HG03571 (cell line): ENCODE measurements around the gene VPS11.

ENCODE experiments used
- ATAC-seq: cut with Tn5 transposase; IDR thresholded peaks from one replicate; pipeline ENCODE4 v1.9.1; 2021; ENCODE audit not compliant: unreplicated experiment

The VPS11 gene

DNA sequence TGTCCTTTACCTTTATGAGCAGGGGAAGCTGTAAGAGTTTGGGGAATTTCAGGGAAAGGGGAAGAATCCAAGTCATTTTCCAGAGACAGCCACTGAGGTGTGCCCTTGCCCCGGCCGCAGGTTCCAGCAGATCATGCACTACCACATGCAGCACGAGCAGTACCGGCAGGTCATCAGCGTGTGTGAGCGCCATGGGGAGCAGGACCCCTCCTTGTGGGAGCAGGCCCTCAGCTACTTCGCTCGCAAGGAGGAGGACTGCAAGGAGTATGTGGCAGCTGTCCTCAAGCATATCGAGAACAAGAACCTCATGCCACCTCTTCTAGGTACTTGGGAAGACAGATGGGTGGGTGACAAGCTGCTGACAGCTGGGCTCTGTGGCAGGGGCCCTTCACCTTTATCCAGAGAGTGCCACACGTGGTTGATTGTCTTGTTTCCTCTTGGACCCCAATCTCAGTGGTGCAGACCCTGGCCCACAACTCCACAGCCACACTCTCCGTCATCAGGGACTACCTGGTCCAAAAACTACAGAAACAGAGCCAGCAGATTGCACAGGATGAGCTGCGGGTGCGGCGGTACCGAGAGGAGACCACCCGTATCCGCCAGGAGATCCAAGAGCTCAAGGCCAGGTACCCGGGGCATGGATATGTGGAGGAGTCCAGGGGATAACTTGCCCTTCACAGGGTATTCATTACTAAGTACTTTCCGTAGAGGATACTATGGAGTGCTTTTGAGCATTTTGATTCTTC, 11.2 kb downstream of the VPS11 start:
- no peak for ATAC-seq

DNA sequence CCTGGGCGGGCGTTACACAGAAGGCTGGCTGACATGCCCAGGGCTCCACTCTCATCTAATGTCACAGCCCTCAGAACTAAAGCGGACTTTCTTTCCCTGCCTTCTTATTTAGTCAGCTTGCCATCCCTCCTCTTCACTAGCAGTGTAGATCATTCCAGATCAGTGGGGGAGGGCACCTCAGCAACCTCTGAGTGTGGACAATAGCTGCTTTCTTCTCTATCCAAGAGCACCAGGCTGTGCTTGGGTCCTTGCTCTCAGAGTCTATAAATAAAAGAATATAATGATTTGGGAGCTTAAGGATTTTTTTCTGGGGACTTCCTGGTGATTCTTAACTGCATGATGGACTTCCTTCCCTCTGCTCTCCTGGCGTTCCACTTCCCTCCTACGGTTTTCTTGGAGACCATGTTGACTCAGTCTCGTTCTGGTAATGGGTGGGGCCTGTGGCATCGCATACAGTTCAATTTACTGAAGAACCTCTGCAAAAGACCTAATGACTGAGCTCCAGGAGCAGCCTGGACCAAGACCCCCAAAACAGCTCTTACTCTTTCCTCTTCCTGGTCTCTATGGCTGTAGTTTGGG, 14.2 kb downstream of the VPS11 start:
- no peak for ATAC-seq

DNA sequence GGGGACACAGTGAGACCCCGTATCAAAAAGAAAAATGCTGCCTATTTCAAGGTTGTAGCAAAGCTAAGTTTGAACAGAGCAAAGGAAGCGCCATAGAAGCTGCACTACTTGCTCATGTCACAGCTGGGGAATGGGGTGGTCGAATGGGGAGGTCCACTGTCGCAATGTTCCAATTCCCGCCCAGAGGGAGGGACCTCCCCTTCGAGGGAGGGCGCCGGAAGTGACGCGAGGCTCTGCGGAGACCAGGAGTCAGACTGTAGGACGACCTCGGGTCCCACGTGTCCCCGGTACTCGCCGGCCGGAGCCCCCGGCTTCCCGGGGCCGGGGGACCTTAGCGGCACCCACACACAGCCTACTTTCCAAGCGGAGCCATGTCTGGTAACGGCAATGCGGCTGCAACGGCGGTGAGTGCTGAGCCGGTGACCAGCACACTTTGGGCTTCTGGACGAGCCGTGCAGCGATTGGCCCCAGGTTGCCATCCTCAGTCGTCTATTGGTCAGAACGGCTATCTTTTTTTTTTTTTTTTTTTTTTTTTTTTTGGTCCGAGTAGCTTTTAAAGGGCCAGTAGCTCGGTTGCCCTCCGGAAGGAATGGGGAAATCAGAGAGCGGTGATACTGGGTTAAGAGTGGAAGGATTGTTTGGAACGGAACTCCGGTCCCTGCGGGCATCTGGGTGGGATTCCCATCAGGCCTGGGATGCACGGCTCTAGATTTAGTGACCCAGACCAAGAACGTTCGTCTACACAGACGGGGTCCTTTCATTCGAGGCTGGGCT, 17.2 kb downstream of the VPS11 start, which contains the start of gene HMBS:
HMBS (plus strand) TSS at position 219 of the 774 bp plus-strand sequence; CDS start at position 372, 153 bp downstream.
- peak; percentile 86 for ATAC-seq

DNA sequence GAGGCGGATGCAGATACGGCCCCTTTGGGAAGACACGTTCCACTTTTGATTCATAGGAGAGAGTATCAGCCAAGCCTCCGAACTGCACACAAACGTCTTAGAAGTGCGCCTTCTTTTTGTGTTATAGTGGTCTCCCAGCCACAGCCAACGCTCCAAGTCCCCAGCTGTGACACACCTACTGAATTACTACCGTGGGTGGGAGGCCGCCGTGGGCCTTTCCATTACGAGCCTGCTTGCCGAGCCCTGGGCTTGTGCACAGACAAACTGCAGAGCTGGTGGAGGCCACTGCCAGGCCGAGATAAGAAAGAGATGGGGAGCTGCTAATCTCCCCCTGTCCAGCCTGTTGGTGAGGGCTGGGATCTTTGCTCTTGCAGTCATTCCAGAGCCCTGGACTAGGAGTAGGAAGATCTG, 17.8 kb downstream of the VPS11 start:
- ATAC-seq, result peak; percentile 2

DNA sequence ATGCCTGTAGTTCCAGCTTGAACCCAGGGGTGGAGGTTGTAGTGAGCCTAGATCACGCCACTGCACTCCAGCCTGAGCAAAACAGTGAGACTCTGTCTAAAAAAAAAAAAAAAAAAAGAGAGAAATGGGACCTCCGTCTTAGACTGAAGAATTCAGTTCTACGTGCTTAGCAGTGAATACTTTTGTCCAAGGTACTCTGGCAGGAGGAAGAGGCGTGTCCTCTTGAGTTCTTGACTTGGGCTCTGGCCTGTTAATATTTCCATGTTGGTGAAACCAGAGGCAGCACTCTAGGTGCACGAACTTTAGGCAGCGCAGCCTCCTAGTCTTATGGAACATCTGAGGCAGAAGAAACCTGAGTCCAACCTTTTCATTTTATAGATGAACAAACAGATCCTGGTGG, 19.5 kb downstream of the VPS11 start:
- no peak for ATAC-seq

DNA sequence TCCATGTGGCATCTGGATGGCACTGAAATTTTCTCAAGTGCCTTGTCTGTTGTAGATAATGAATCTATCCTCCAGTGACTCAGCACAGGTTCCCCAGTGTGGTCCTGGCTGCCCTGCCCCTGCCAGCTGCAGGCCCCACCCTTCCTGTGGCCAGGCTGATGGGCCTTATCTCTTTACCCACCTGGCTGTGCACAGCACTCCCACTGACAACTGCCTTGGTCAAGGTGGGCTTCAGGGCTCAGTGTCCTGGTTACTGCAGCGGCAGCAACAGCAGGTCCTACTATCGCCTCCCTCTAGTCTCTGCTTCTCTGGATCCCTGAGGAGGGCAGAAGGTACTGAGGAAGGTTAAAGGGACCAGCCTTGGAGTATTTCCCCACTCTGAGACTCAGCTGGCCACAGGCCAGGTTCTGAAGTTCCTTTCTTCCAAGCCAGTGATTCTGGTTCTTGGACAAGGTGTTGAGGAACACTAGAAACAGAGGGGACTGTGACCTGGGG, 20.2 kb downstream of the VPS11 start:
- ATAC-seq, result no peak

DNA sequence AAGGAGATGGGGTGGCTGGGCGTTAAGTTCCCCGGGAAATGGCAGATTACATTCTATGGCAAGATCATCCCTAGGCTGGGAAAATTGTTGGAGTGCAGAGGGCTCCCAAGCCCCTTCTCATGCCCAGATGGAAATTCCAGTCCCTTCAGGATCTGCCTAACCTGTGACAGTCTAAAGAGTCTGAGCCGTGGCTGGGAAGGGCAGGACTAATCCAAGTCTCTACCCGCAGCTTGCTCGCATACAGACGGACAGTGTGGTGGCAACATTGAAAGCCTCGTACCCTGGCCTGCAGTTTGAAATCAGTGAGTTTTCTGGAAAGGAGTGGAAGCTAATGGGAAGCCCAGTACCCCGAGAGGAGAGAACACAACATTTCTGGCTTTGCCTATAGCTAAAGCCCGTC, 20.8 kb downstream of the VPS11 start:
- ATAC-seq, result no peak

DNA sequence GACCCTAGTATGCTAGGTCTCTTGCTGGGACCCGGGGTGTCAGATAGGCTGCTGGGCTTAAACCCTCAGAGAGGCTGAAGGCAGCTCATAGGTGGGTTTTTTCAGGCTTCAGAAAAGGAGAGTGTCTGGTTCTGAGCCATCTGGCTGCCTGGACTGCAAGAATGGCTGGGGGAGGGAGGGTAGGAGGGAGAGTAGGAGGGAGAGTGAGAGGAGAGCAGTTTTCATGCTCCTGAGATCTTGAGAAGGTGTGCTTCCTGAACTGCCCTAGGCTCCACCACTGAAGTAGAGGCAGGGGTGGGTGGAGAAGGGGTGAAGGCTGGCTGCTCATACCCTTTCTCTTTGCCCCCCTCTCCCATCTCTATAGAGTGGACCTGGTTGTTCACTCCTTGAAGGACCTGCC, 21.7 kb downstream of the VPS11 start:
- ATAC-seq, result no peak

DNA sequence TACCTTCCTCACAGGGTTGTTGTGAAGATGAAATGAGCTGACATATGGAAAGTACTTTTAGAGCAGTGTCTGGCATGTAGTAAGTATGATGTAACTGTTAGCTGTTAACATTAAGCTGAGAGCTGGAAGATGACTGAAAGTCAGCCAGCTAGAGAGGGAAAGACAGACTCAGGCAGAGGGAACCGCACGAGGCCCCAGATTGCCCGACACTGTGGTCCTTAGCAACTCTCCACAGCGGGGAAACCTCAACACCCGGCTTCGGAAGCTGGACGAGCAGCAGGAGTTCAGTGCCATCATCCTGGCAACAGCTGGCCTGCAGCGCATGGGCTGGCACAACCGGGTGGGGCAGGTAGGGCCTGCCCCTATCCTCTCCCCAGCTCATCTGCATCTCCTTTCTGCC, 23.6 kb downstream of the VPS11 start:
- no peak for ATAC-seq

DNA sequence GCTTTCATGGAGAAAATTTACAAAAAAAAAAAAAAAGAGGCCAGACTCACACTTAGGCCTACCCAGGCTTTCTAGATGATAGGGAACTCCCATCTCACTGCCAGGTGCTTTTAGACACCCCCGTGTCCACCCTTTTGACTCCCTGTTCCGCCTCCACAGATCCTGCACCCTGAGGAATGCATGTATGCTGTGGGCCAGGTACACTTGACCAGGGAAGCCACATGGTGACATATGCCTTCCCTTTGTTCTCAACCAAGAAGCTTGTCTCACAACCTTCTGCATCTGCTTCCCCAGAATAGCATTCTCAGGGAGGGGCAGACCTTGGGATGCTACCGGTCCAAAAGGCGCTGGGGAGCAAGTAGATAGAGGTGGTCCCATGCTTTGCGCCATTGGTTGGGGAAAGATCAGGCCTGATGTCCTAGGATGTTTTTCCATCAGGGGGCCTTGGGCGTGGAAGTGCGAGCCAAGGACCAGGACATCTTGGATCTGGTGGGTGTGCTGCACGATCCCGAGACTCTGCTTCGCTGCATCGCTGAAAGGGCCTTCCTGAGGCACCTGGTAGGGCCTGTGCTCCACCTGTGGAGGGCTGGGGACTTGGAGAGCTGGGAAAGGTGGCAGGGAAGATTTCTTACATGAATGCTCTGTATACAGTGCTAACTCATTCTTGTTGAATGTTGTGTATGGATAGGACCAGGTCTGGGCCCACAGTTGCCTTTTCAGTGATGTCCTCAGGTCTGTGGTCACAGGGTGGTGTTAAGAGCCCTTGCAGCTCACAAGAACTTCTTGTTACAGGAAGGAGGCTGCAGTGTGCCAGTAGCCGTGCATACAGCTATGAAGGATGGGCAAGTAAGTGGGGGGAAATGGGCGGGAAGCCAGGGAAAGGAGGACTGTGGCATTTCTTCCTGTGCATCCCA, 24.6 kb downstream of the VPS11 start:
- ATAC-seq, result no peak

DNA sequence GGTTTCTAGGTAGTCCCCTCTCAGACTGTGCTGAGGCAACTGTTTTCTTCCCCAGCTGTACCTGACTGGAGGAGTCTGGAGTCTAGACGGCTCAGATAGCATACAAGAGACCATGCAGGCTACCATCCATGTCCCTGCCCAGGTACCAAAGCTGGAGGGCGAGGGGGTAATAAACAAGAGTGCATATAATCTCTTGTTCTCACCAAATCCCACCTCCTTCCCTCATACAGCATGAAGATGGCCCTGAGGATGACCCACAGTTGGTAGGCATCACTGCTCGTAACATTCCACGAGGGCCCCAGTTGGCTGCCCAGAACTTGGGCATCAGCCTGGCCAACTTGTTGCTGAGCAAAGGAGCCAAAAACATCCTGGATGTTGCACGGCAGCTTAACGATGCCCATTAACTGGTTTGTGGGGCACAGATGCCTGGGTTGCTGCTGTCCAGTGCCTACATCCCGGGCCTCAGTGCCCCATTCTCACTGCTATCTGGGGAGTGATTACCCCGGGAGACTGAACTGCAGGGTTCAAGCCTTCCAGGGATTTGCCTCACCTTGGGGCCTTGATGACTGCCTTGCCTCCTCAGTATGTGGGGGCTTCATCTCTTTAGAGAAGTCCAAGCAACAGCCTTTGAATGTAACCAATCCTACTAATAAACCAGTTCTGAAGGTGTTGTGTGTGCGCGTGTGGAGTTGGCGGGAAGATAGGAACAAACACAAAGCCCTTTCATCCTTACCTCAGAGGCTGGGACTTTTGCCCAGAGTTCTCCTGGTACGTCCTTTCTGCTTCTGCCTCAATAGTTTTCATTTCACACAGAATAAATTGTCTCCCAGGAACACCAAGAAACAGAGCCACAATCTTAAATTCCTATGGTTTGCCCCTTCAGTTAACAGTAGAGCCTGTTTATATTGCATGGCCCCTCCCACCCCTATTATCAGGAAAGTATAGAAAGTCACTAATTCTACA, 25.5 kb downstream of the VPS11 start:
- no peak for ATAC-seq

DNA sequence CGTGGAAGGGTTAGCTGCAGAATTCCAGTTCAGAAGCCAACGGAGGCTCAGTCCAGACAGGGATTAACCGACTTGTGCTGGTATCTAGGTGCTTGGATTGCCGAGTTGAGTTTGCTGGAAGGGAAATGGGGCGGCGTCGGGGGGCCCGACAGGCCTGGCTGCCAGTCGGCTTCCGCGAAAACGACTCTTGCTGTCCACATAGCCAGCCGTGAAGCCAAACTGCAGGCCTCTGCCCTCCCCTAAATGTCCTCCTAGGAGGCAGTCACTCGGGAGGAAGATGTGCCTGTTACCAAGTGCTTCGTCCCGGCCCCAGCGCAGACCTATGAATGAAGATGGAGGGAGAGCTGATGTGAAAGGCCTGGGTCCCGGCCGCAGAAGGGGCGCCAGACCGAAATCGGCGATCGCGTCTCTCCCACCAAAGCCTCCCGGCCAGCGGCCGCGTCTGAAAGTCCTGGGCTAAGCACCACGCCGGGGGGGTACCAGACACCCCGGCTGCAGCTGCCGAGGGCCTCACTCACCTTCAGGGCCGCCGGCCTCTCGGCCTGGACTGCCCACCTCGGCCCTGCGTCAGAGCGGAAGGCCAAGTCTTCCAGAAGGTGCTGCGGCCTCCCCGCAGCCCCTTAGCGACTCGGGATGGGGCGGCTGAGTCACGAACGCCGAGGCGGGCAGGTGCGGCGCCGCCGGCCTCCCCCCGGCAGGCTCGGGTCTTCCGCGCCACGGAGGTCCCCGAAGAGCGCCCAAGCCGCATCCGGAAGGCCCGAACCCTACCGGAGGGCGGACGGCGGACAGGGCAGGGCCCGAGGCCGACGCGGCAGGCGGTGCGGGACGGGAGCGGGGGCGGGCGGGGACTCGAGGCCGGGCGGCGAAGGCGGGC, 26.6 kb downstream of the VPS11 start:
- ATAC-seq, result no peak

DNA sequence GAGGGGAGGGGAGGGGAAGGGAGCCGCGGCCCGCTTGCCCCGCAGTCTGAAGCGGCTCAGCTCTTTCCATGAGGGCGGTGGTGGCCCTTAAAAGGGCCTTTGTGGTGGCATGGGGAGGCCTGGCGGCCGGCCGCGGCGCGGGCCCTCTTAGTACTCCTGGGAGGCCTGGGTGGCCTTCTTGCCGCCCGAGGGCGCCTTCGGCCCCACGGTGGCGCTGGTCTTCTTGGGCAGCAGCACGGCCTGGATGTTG, 27.1 kb downstream of the VPS11 start:
- peak; percentile 28 for ATAC-seq

DNA sequence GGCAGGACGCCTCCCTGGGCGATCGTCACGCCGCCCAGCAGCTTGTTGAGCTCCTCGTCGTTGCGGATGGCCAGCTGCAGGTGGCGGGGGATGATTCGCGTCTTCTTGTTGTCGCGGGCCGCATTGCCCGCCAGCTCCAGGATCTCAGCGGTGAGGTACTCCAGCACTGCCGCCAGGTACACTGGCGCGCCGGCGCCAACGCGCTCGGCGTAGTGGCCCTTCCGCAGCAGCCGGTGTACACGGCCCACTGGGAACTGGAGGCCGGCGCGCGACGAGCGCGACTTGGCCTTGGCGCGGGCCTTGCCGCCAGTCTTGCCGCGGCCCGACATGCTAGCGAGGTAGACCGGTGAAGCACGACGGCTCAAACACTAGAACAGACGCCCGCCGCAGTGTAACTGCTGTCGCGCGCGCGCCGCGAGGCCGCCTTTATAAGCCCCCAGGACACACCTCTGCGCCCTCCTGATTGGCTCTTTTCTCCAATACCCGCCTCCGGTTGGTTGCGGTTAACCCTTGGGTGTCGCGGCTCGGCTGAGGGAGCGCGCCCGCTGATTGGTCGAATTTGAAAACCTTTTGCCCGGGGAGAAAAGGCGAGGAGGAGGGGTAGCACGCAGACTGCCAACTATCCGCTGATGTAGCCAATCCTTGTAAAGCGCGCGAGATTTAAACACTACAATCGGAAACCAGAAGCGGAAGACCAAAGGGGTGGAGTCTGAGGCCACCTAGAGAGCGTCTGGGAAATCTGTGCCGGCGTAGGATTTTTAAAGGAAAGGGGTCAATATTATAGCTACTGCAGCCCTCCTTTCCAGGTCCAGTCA, 27.7 kb downstream of the VPS11 start:
- peak; percentile 82 for ATAC-seq

DNA sequence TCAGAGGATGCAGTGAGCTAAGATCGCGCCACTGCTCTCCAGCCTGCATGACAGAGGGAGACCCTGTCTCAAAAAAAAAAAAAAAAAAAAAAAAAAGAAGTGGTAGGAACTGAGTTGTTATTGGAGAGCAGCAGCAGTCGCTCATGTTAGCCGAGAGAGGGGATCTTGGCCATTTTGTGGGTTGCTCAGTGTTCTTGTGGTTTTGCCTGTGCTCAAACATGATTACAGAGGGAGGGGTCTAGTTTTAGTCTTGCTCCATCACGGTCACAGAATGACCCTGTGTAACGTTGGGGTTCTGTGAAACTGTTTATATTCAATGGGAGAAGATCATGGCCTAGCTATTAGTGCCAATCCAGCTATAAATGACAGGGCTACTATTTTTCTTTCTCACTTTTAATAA, 32.1 kb downstream of the VPS11 start:
- ATAC-seq, result no peak

DNA sequence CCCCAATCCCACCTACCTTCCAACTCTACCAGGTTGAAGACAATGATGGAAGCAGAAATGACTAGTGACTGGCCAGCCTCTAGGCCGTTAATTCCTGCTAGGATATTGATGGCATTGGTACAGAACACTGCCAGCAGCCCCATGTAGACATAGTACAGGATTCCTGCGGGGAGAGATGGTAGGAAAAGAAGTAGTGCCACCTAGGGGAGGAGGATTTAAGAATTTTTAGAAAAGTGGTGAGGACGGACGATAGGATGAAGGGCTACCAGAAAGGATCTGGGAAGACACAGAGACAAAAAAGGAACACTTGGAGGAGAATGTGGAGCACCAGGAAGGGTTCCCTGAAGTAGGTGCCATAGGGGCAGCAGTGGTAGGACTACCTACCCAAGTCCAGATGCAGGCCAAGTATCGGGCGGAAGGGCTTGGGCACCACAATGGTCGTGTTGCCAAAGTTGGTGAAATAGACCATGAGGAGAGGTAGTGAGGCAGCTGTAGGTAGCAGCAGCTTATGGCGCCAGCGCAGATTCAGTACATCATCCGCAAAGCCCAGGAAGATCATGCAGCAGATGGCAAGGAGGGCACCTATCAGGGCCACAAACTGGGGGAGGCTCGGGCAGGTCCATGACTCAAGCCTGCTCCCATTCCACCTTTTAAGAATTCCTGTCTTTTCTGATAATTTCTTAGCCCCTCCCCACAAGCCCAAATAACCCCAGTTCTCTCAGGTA, 32.8 kb downstream of the VPS11 start:
- no peak for ATAC-seq

DNA sequence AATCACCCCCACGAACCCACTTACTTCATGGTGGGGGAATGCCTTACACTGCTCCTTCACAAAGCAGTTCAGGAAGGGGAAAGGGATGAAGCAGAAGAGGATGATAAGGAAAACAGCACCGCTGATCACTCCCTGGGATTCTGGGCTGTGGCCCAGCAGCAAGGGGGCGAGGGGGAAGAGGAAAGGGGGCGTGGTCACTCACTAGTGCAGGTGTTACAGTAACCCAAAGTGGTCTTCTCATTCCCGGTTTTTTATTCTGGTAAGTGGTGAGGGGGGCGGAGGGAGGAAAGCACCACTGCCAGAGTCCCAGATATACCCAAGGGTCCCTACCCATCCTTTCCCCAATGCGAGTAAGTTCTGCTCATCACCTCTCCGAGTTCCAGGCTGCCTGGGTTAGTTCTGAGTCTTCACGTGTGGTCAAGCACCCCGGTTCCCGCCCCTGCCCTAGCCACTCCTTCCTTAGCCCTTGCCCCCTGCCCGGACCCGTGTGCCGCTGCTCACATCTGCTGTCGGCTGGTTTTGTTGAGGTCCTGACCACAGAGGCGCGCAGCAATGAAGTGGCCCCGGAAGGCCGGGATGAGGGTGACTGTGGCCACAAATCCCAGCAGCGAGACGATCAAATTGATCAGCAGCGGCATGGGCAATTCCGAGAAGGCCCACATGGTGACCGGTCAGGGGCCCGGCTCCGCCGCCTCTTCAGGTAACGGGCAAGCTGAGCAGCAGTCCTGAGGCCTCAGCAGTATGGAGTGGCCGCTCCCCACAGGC, 33.6 kb downstream of the VPS11 start:
- ATAC-seq, result peak; percentile 8
